AG08395 (cell line): ENCODE results near the gene ELMO1.

Experiments
- DNase-seq: peaks from one replicate; pipeline ENCODE4 v3.0.0; 2012; ENCODE audit warnings: mixed read lengths, low spot score

The ELMO1 gene

DNA sequence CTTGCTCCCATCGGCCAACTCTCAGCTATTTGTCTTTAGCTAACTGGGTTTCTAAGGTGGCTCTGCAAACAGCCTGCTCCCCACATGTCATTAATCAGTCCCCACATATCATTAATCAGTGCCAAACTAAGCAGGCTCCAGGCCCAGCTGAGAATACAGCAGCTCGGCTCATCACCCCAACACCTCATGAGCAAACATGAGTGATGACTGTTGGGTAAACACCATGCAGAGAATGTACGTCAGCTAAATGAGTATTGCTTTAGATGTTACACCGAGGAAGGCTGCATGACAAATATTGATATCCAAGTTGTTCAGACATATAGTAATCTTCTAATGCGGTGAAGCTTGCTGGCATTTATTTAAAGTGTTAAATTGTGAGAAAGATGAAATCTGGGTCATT, 536.9 kb downstream of the ELMO1 start:
- DNase-seq, result no peak

DNA sequence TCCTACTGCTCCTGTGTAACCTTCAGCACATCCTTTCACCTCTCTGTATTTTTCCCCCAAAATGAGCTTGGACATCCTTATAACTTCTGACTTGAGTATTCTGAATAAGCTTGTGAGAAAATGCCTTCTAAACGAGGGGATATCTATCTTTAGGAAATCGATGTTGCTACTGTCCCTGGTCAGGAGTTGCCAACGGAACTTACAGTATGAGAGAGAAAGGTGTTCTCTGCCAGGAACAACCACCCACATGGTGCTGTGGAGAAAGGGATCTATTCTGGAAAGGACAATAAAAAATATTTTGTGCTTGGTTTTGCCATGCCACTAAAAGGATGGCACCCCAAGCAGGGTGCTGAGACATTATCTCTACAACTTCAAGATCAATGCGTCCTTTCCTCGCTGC, 537.8 kb downstream of the ELMO1 start:
- no peak for DNase-seq

DNA sequence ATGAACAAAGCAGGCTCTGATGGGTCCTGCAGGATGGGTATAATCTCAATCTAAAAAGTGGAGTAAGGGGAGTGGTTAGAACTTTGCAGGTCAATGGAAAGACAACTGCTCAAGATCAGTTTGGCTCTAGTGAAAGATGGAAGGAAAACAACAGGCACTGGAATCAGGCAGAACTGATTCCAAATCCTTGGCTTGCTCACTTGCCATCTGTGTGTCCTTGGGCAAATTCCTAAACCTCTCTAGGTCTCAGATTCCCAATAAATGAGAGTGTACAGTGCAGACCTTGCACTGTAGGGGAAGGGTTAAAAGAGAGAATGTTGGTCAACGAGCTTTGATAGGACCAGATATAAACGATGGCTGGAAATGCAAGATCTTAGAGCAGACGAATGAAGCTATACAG, 538.3 kb downstream of the ELMO1 start:
- DNase-seq, result no peak

DNA sequence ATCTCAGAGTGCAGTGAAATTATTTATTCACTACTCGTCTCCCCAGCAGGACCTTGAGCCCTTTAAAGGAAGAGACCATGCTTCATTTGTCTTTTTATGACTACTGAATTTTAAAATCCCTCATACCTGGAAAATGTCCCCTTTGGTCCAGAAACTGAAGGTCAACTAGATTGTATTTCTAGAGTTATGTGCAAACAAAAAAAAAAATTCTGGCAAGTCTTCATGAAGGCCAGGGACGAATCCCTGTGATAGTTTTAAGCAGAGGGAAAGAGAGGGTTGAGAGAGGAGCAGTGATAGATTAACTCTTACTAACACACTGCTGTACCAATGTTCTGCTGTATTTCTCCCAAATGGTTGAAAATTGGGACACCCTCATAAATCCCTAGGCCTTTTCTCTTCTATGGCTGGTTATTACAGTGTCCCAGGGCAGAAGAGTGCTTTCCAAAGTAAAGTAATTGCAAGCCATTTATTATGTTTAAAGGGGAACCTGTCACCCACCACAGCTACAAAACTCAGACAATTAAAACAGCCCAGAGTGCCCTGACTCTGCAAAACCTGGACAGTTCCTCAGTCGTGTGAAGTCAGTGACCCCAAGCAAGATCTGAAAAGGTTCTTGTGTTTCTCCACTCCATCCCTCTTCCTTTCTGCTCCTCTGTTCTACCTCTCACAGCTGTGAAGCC, 541.6 kb downstream of the ELMO1 start:
- no peak for DNase-seq

DNA sequence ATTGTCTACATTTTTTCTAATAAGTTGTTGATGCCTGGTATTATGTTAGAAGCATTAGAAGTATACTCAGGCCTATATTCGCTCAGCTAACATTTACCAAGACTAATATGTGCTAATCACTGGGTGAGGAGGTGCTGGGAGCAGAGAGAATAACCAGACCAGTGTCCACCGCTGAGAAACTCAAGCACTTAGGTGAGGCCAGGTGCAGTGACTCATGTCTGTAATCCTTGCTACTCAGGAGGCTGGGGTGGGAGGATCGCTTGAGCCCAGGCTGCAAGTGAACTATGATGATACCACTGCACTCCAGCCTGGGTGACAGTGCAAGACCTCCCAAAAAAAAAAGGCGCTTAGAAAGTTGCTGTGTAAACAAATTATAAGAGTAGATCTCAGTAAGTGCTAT, 542.2 kb downstream of the ELMO1 start:
- no peak for DNase-seq

DNA sequence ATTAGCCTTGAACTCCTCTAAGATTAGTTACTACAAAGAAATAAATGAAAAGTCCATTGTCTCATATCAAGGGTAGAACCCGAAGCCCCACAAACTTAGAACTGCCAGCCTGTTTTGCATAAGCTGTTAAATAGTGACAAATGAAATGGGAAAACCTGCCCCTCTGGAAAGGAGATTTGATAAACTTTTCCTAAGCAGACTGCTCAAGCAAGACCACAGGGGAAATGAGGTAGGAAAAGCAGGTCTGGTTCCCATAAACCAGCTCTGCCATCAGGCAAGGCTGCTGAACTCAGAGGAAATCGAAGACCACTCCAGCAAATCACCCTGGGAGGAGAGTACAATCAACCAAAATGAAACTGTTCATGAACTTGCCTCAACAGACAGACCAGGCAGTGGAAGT, 542.8 kb downstream of the ELMO1 start:
- DNase-seq, result no peak

DNA sequence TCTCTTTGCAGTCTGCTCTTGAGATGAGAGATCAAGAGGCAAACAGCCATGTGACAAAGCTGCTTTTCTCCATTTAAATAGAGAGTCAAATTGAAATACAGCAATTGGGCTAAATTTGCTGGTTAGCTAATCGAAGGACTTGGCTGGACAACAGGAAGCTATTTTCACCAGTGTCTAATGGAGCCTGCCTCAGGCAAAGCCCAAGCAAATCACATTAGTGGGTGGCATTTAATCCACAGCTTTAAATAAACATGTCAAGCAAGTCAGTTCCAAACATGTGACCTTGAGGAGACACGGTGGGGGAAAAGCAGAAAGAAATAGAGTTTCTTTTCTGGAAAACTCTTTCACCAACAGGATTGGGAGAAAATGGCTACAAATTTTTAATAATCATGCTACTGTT, 543.9 kb downstream of the ELMO1 start:
- DNase-seq, result no peak

DNA sequence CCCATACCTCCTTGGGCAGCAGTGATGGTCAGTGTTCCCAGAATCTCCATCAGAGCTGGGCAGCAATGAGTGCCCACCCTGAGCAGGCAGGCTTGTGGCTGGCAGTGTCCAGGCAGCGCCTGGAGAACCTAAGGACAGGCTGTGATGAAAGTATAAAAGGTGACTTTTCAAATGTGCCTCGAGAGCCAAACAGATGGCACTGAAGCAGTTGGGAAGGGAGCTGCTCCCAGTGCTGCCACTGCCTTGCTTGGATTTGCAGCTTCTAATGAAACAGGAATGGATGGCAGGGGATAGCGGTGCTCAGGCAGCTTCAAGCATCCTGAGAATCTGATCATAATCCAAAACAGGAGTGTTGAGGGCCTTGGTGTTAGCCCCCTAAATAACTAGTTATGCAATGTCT, 544.6 kb downstream of the ELMO1 start:
- DNase-seq, result no peak

DNA sequence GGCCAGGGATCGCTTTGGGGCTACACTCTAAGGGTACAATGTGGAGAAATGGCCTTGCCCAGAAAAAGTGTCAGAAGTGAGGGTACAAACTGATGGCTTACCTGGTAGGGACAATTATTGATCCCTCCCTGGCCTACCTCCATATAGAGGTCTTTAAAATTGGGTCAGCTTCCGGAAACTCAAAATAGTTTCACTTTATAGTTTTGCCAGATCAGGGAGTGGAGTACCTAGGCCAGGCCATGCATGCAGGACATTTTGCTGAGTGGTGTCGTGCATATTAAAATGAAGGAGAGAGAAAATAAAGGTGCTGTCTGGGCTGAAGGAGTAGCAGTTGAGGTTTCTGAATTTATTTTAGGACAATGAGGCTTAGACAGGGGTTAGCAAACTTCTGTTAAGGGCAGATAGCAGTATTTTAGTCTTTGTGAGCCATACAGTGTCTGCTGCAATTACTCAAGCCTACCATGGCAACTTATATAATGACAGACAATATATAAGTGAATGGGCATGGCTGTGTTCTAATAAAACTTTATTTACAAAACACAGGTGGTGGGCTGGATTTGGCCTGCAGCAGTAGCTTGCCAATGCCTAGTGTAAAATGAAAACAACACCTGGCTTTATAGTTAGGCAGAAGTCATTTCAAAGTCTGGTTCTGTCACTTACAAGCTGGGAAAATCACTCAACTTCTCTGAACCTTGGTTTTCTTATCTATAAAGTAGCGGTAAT, 547.5 kb downstream of the ELMO1 start:
- no peak for DNase-seq

DNA sequence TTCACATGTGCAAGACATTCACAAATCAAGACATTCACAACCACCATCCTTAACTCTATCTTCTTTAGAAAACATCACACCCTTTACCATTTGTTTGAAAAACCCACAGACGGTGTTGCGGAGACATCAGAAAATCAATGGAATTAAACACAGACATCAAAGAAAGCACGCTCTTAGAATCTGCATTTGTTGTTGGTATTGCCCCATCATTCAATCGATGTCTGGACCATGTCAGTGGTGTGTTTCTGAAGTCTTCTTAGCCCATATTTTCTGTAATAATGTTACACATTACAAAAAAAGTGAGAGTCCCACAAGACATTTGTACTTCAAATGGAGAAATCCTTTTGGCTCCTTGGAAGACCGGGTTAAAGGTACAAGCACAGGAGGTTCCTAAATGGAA, 550.5 kb downstream of the ELMO1 start:
- no peak for DNase-seq

DNA sequence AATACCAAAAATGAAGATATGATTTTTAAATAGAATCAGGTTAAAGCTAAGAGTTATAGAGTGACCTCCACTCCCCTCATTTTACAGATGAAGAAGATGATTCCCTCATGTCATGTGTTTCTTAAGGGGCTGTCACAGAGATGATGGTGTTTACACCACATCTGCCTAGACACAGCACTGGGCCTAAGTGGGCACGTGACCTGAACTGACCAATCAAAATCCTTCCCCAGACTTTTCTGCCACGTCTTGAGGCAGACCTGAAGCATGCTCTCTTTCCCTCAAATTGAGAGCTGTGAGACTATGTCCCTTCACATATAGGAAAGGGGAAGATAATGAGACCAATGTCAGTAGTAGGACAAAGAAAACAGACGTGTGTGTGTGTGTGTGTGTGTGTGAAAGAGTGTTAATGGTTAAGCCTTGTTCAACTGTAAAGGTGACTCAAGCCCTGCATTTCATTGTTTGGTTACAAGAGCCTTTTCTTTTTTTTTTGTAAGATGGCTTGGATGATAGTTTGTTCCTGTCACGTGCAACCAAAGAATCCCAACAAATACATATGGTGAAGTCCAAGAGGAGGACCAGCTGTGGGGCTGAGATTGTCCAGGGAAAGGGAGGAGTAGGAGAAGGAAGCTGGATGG, 551.6 kb downstream of the ELMO1 start:
- DNase-seq, result no peak

DNA sequence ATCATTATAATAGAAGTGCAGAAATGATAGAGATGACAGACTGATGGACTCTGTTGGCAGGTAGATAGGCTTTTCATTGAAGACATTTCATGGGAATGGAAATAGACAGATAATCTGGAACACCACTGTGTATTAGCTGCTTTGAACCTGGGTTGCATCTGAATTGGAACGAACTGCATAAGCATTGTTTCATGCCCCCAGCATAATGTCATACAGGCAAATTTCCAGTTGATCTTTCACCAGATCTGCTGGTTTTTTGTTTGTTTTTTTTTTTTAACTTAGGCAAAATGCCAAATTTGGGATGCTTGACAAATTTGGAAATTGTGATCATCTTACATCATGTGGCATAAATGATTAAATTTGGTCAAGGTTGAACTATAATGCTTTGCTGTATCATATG, 552.2 kb downstream of the ELMO1 start:
- DNase-seq, result no peak

DNA sequence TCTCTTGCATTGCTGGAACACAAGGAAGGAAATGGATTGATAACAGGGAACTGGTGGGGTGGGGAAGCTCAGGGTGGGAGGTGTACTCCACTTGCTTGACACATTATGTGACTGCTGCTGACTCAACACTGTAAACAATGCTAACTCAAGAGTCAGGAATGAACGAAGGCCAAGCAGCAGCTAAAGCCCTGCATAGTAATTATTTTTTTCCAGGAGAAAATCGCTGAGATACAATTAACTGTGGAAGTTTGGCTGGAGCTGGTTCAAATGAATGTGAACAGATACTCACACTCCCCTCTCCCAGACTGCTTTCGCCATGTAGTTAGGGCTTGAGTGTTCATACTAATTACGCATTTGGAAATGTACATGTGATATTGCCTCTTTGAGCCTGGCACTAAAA, 553.5 kb downstream of the ELMO1 start:
- DNase-seq, result no peak

DNA sequence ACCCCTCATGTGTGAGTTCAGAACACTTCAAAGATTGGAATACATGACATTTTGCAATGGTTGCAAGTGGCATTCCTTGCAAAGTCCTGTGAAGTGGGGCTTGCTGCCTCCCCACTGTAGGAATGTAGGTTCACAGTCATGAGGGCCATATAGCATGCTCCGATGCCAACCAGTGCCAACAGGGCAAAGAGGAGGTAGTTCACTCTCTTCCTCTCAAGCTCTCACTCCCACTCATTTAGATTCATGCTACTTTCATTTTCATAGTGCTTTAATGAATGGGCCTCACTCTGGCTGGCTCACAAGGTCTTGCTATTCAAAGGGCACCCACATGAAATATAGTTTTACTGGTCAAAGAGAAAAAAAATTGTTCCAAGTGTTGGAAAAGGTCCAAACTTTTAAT, 554.5 kb downstream of the ELMO1 start:
- DNase-seq, result no peak

DNA sequence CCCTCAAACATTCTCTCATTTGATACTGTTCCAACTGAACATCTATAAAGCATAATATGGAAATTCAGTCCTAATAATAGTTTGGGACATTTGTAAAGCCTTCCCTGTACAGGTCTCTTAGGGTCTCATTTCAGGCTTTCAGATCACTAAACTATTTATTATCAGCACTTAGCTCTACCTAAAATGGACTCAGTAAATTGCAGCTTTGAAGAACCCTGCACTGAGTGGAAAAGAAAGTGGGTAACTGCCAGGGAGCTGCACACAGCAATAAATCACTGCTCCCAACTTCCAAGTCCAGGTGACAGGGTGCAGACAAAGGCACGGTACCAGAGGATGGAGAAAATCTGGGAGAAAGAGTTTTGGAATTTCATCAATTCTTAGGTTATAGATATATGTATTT, 559.5 kb downstream of the ELMO1 start:
- no peak for DNase-seq

DNA sequence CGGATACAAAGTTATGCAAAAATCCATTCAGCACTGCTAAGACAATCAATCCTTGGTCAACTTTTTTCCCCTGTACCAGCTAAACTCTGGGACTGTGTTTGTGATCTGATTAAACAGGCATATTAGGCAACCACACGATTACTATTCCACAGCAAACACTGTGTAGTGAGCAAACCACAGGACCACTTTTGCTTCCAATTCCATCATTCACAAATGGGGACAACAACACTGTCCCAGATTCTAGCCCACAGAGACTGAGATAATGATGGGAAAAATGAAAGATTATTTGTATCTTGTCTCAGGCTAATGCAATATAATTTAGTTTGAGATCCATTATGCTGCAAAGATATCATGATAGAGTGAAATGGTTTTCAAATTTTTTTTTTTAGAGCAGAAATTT, 560.7 kb downstream of the ELMO1 start:
- DNase-seq, result no peak

DNA sequence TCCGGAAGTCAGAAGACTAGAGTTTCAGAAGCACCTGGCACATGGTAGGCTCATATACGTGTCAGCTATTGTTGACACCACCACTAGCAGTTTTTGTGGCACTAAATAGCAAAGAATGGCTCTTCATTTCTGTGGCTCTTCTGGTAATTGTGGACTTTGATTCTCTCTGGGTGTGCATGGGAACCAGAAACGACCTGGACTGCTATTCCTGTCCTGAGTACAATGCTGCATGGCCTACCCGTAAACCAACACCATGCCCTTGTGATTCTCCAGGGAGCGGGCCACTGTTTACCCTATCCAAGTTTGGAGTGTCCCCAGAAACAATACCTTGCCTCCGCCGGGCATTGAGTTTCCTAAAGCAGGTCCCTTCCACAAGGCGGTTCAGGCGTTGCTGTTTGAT, 561.4 kb downstream of the ELMO1 start:
- DNase-seq, result no peak

DNA sequence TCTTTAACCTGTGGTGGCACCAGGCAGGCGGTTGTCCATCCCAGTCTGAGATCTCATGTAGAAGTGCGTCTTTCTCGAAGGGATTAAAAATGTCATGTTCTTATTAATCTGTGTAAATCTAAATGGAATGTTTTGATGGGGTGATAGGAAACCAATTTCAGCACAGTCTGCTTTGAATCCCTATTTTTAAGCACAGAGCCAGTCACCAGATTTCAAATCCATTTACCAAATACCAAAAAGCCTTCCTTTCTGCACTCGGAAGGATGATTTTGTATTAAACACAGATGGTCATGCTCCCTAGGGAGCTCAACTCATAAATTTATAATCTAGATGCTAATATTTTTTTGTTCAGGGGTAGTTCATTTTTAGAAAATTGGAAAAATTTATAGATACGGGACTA, 563.8 kb downstream of the ELMO1 start:
- DNase-seq, result no peak

DNA sequence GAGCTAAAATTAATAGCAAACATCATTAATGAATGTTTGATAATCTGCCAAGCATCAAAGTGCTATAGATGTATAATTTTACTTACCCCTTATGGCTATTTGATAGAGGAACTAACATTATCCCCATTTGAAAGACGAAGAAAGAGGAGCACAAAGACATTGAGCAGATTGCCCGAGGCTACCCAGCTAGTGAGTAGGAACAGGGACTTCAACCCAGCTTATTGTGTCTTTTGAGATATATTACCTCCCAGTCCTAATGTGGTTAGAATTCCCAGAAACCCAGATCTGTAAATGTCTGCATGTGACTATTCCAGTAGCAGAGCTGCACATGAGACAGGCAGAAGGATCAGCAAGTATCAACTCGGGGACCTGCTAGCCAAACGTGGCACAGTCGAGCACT, 564.3 kb downstream of the ELMO1 start:
- no peak for DNase-seq

DNA sequence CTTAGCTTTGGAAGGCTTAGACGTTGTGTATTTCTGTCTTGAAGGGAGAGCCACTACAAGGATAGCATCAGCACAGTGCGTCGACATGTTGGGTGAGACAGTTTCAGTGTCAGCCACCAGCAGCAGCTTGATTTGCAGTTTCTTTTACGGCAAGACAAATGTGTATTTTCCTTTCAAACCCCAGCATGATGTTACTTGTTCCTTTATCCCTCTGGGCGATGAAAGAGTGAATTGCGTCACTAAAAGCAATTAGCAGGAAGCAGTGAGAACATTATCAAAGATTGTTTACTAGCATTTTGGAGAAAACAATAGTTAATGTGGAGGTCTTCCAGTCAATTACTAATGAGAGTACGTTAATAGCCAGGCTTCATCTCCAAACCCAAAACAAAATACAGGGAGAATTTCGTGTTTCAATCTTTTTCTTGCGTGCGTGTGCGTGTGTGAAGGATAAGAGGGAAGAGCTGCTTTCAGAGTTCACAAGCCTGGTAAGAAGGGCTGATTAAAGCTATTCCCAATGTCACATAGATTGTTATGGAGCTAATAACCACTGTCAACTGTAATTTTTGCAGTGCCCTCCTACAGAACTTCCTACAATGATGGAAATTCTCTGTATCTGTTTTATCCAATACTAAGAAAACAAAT, 567.3 kb downstream of the ELMO1 start:
- no peak for DNase-seq

DNA sequence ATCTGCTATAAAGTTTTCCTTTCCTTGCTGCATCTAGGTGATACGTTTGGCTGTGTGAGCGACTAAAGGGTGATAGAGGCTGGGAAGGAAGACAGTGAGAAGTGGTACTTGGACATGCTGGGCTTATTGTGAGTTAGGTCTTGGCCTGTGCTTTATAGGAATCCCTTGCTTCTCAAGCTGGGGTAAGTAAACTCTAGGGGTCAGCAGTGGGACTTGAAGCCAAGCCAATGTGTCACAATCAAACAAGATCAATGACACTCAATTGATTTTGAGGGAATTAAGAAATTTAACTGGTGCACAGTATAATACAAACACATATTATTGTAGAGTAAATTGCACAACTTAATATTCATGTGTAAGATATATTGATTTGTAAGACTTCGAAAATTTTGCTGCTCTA, 568.6 kb downstream of the ELMO1 start:
- DNase-seq, result no peak

DNA sequence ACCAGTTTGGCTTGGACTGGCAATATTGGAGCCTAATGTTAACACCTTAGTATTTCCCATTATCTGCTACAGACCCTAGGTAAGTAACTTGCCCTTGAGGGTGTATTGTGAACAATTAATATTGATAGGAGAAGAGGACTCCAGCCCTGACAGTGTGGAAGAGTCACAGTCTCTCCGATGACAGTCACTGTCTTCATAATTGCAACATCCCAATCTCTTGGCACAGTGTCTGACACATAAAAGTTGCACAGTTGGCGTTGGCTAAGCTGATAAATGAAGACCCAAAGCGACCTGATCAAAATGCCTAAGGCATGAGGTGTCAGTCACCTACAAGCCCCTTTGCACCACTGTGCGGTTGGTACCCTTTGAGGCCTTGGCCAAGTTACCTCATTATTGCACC, 569.6 kb downstream of the ELMO1 start:
- no peak for DNase-seq

DNA sequence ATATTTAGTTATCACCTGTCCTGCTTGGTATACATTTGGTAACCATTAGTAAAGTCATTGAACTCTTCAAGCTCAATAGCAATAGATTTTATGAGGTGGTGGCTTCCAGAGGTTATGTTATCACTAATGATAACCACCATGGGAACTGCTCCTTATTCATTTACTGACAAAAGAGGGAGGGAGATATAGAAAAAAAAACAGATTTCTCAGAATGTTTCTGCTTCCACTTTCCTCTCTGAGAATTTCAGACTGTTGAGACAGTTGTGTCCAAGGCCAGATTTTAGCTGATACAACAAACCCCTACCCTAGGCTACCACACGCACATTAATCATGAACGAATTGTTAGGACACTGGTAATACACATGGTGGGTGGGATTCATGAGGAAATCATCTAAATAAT, 570.4 kb downstream of the ELMO1 start:
- DNase-seq, result no peak
